ENCODE data around the gene SPTBN5.
A peak's percentile ranks its signal among the peaks of the same experiment; 100 is the strongest.

Gene SPTBN5

GRCh38 chr15:41930221-41930866, 36.5 kb upstream of the SPTBN5 start:
- no peaks in the 10 kb centered on the region for H3K27me3 ChIP-seq (ENCODE audit: insufficient read depth, low read length)
- H3F3A ChIP-seq (ENCODE audit: insufficient read depth, low read length) = peaks cover 6% of the 10 kb centered on the region; the same call in 1 of the 2 replicates
- H3K36me3 ChIP-seq (ENCODE audit: insufficient read depth, low read length) = no peaks in the 10 kb centered on the region
- no peak overlapping the region for H3K27ac ChIP-seq (ENCODE audit: low read depth, low read length, poor library complexity, severe bottlenecking)
- no peak overlapping the region for H3K4me3 ChIP-seq (ENCODE audit: low read depth, low read length, poor library complexity, severe bottlenecking)
- no peaks in the 10 kb centered on the region for H4K20me1 ChIP-seq (ENCODE audit: insufficient read depth, low read length)
- TF ChIP-seq EZH2 (IDR thresholded peaks at IDR 0.05; ENCODE audit: borderline replicate concordance, low read length) (no peak), CTCF (IDR thresholded peaks at IDR 0.05; ENCODE audit: low read length) (no peak)
- H3K4me1 ChIP-seq (ENCODE audit: insufficient read depth, low read length, severe bottlenecking) = peaks cover 66% of the 10 kb centered on the region
- no peaks in the 10 kb centered on the region for H3K79me2 ChIP-seq (ENCODE audit: insufficient read depth, low read length)
- no peaks in the 10 kb centered on the region for H3K9me2 ChIP-seq (ENCODE audit: low read depth, low read length)
- no peak overlapping the region for H3K4me2 ChIP-seq (ENCODE audit: low read length)
- no peaks in the 10 kb centered on the region for H3K9me3 ChIP-seq (ENCODE audit: low read length)
- no peak overlapping the region for H2AFZ ChIP-seq (ENCODE audit: low read length)
- no peak overlapping the region for H3K9ac ChIP-seq (ENCODE audit: low read length)

GRCh38 chr15:41928637-41929620, 35.1 kb upstream of the SPTBN5 start:
- Histone ChIP-seq H3K4me3 (ENCODE audit: low read depth, low read length, poor library complexity, severe bottlenecking) (peak overlapping the region; percentile 19), H3K4me2 (ENCODE audit: low read length) (peak overlapping the region; percentile 46), H4K20me1 (ENCODE audit: insufficient read depth, low read length) (no peaks in the 10 kb centered on the region), H3K27me3 (ENCODE audit: insufficient read depth, low read length) (no peaks in the 10 kb centered on the region), H2AFZ (ENCODE audit: low read length) (no peak overlapping the region), H3K9me2 (ENCODE audit: low read depth, low read length) (no peaks in the 10 kb centered on the region), H3K4me1 (ENCODE audit: insufficient read depth, low read length, severe bottlenecking) (peaks cover 66% of the 10 kb centered on the region), H3K79me2 (ENCODE audit: insufficient read depth, low read length) (no peaks in the 10 kb centered on the region), H3K36me3 (ENCODE audit: insufficient read depth, low read length) (no peaks in the 10 kb centered on the region), H3F3A (ENCODE audit: insufficient read depth, low read length) (peaks cover 6% of the 10 kb centered on the region; the same call in 1 of the 2 replicates), H3K27ac (ENCODE audit: low read depth, low read length, poor library complexity, severe bottlenecking) (peak overlapping the region; percentile 62), H3K9ac (ENCODE audit: low read length) (peak overlapping the region; percentile 24; the same call in 1 of the 2 replicates), H3K9me3 (ENCODE audit: low read length) (no peaks in the 10 kb centered on the region)
- TF ChIP-seq CTCF (IDR thresholded peaks at IDR 0.05; ENCODE audit: low read length) (no peak), EZH2 (IDR thresholded peaks at IDR 0.05; ENCODE audit: borderline replicate concordance, low read length) (no peak)

- H3K4me3 ChIP-seq (ENCODE audit: low read depth, low read length, poor library complexity, severe bottlenecking) = no peak overlapping the region
- peak overlapping the region; percentile 2; the same call in 1 of the 2 replicates for H3K9ac ChIP-seq (ENCODE audit: low read length)
- TF ChIP-seq CTCF (IDR thresholded peaks at IDR 0.05; ENCODE audit: low read length) (no peak), EZH2 (IDR thresholded peaks at IDR 0.05; ENCODE audit: borderline replicate concordance, low read length) (no peak)
- H3K36me3 ChIP-seq (ENCODE audit: insufficient read depth, low read length) = no peaks in the 10 kb centered on the region
- H3K4me2 ChIP-seq (ENCODE audit: low read length) = peak overlapping the region; percentile 6
- no peaks in the 10 kb centered on the region for H3K79me2 ChIP-seq (ENCODE audit: insufficient read depth, low read length)
- no peak overlapping the region for H2AFZ ChIP-seq (ENCODE audit: low read length)
- H3K9me2 ChIP-seq (ENCODE audit: low read depth, low read length) = no peaks in the 10 kb centered on the region
- H3K27ac ChIP-seq (ENCODE audit: low read depth, low read length, poor library complexity, severe bottlenecking) = peak overlapping the region; percentile 62
- H4K20me1 ChIP-seq (ENCODE audit: insufficient read depth, low read length) = no peaks in the 10 kb centered on the region
- H3K4me1 ChIP-seq (ENCODE audit: insufficient read depth, low read length, severe bottlenecking) = peaks cover 66% of the 10 kb centered on the region
- no peaks in the 10 kb centered on the region for H3K27me3 ChIP-seq (ENCODE audit: insufficient read depth, low read length)
- peaks cover 6% of the 10 kb centered on the region; the same call in 1 of the 2 replicates for H3F3A ChIP-seq (ENCODE audit: insufficient read depth, low read length)
- H3K9me3 ChIP-seq (ENCODE audit: low read length) = no peaks in the 10 kb centered on the region
Observed at GRCh38 chr15:41928100-41928499, 34.2 kb upstream of the SPTBN5 start.
